Limb (tissue), 2 donors: ENCODE measurements around the gene PPP2R5B.
"Not testable (repeated sequence)": the region's sequence is repeated elsewhere in the genome, so short reads cannot be mapped to it uniquely, and the experiment has no call there.

Experiments used
- DNase-seq, 2 donors: peaks; one replicate each; pipeline ENCODE4 v3.0.0-alpha.2; 2016; ENCODE audit errors: extremely low spot score in 2 of 2

Gene PPP2R5B

DNA sequence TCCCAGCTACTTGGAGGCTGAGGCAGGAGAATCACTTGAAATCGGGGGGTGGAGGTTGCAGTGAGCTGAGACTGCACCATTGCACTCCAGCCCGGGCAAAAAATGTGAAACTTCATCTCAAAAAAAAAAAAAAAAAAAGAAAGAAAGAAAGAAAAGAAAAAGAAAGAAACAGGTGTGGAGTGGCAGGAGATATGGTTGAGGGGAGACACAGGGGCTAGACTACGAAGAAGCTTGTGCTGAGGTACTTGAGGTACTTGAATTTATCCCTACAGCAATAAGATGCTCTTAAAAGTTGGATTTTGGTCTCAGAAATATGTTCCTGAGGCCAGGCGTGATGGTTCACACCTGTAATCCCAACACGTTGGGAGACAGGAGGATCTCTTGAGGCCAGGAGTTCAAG, 49.6 kb downstream of the PPP2R5B start:
- no peak for DNase-seq

DNA sequence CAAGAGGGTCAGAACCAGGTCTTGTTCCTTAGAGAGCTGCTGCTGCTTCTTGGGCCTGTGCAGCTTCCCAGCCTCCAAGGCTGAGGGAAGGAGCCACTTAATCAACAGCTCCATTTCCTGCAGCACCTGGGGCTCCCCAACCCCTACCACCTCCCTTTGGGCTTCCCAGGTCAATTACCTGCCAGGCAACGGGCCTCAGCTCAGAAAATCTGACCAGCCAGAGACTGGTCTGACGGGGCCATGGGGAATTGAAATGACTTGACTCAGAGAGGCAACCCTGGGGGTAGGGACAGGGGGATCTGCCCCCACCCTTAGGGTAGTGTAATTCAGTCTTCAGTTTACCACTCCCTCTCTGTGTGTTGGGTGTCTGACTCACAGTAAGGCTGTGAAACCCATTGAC, 52.2 kb downstream of the PPP2R5B start:
- DNase-seq: no peak

DNA sequence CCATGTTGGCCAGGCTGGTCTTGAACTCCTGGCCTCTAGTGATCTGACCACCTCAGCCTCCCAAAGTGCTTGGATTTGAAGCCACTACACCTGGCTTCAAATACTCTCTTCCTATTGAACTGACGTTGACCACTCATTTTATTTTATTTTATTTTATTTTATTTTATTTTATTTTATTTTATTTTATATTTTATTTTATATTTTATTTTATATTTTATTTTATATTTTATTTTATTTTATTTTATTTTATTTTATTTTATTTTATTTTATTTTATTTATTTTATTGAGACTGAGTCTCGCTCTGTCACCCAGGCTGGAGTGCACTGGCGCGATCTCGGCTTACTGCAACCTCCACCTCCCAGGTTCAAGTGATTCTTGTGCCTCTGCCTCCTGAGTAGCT, 58.9 kb downstream of the PPP2R5B start:
- not testable (repeated sequence) for DNase-seq
